Stimulated activated CD4-positive, alpha-beta T cell treated with anti-CD3 and anti-CD28 coated beads, Interleukin-4, amount 100 ng/mL, for 1 hour (primary cell): ENCODE results near the gene PCSK5.

ENCODE experiments used
- DNase-seq: peaks from one replicate; pipeline ENCODE4 v3.0.0-alpha.2; 2020

The PCSK5 gene

GRCh38 chr9:76155361-76155760 lies 264.9 kb downstream of the PCSK5 start:
- no peak for DNase-seq

- DNase-seq = no peak
Measured at GRCh38 chr9:76158713-76159112, 268.2 kb downstream of the PCSK5 start.

- DNase-seq = no peak
Measured at GRCh38 chr9:76159293-76159926, 268.9 kb downstream of the PCSK5 start.

GRCh38 chr9:76161106-76161505 lies 270.6 kb downstream of the PCSK5 start:
- no peak for DNase-seq

- no peak for DNase-seq
Measured at GRCh38 chr9:76161541-76161940, 271.1 kb downstream of the PCSK5 start.

GRCh38 chr9:76162086-76162730 lies 271.7 kb downstream of the PCSK5 start:
- DNase-seq = no peak

GRCh38 chr9:76162751-76163500 lies 272.5 kb downstream of the PCSK5 start:
- no peak for DNase-seq

GRCh38 chr9:76166526-76166925 lies 276.1 kb downstream of the PCSK5 start:
- DNase-seq = no peak

- no peak for DNase-seq
Measured at GRCh38 chr9:76176171-76176570, 285.7 kb downstream of the PCSK5 start.

- DNase-seq = no peak
Measured at GRCh38 chr9:76177931-76178330, 287.5 kb downstream of the PCSK5 start.

GRCh38 chr9:76180541-76180940 lies 290.1 kb downstream of the PCSK5 start:
- DNase-seq = no peak

GRCh38 chr9:76181020-76181641 lies 290.7 kb downstream of the PCSK5 start:
- no peak for DNase-seq

- DNase-seq = no peak
Measured at GRCh38 chr9:76181781-76182180, 291.3 kb downstream of the PCSK5 start.

- DNase-seq = no peak
Measured at GRCh38 chr9:76185432-76185831, 295.0 kb downstream of the PCSK5 start.

GRCh38 chr9:76188286-76188685 lies 297.8 kb downstream of the PCSK5 start:
- no peak for DNase-seq

- DNase-seq = no peak
Measured at GRCh38 chr9:76188905-76189304, 298.4 kb downstream of the PCSK5 start.

- DNase-seq = no peak
Measured at GRCh38 chr9:76191493-76191892, 301.0 kb downstream of the PCSK5 start.

- DNase-seq = no peak
Measured at GRCh38 chr9:76192013-76192412, 301.5 kb downstream of the PCSK5 start.

GRCh38 chr9:76194896-76195295 lies 304.4 kb downstream of the PCSK5 start:
- DNase-seq = no peak

GRCh38 chr9:76198336-76198735 lies 307.9 kb downstream of the PCSK5 start:
- no peak for DNase-seq

GRCh38 chr9:76200315-76200714 lies 309.8 kb downstream of the PCSK5 start:
- no peak for DNase-seq

- no peak for DNase-seq
Measured at GRCh38 chr9:76200745-76201144, 310.3 kb downstream of the PCSK5 start.

GRCh38 chr9:76203373-76203772 lies 312.9 kb downstream of the PCSK5 start:
- no peak for DNase-seq

- DNase-seq = no peak
Measured at GRCh38 chr9:76206821-76207220, 316.3 kb downstream of the PCSK5 start.
